Pancreas (tissue), 10 donors: ENCODE results near the gene PNPLA1. TPM values are rescaled to one million over a fixed set of nuclear protein-coding genes. Genes with fewer than 3 reads are reported as not detected.

Source experiments
- ATAC-seq, 4 donors: fragments of 200-7000 bp; cut with Tn5 transposase; one replicate each; pipeline versions ENCODE4 v1.8.0 to v1.9.1; 2020; ENCODE audit warnings: mild to moderate bottlenecking in 4 of 4, moderate library complexity in 4 of 4
- DNase-seq, 6 donors: peaks; one replicate each; pipeline ENCODE4 v3.0.0-alpha.2; 2020
- FAIRE-seq: peaks from 2 replicates; lab custom pipeline; 2012; peaks lifted over from hg19 to GRCh38; lab: Jason Lieb, UNC
- H3K27ac ChIP-seq, 4 donors: fragments of 200-600 bp; sonication (generic); 1 replicate in 3 of 4; 2 replicates in 1 of 4; pipeline versions ENCODE4 v1.5.0 to v1.8.0; 2020
- H3K27me3 ChIP-seq, 4 donors: fragments of 200-600 bp; one replicate each; pipeline ENCODE4 v1.8.0; 2021
- H3K36me3 ChIP-seq, 3 donors: fragments of 200-600 bp; sonication (generic) in 1 of 3; one replicate each; pipeline versions ENCODE4 v1.5.0 to v1.8.0; 2020 to 2021
- H3K4me1 ChIP-seq, 3 donors: fragments of 200-600 bp; one replicate each; pipeline ENCODE4 v1.8.0; 2021
- H3K4me3 ChIP-seq, 4 donors: fragments of 200-600 bp; sonication (generic) in 2 of 4; one replicate each; pipeline versions ENCODE4 v1.5.0 to v1.8.0; 2020 to 2021
- H3K9me3 ChIP-seq, 4 donors: fragments of 200-600 bp; one replicate each; pipeline ENCODE4 v1.8.0; 2021
- CTCF ChIP-seq, 4 donors: fragments of 200-600 bp; sonication (generic) in 3 of 4; IDR thresholded peaks; one replicate each; pipeline versions ENCODE4 v1.5.0 to v1.8.0; 2021; ENCODE audit warnings: antibody characterized with exemption in 4 of 4
- WGBS, 2 donors: extraction: QIAGEN DNeasy Blood & Tissue Kit; methylation state at CpG; one replicate each; pipeline ENCODE4 v1.1.7; 2013; 5-methylcytosine and 5-hydroxymethylcytosine counted together
- intact Hi-C, 3 donors: fragments of 100-400 bp; cut with DNase I; formaldehyde crosslinking; loops; one replicate each; pipeline versions ENCODE4 v1.11.1 to v1.14.2; 2022
- polyA plus RNA-seq, 2 donors: library from polyadenylated mRNA; stranded (reverse); fragments of 200-250 nt; gene quantifications; one replicate each; pipeline ENCODE4 v1.2.3, GENCODE V29; 2013
- total RNA-seq, 6 donors: library from RNA; stranded (reverse); fragmentation: NEBNext Ultra II Directional in 4 of 6; extraction: Animal tissue kit (Norgen Biotek cat#: 25700) in 4 of 6; gene quantifications; one replicate each; pipeline versions ENCODE4 v1.2.1 to v1.2.4, GENCODE V29; 2021 to 2023
- donor health status: healthy with polysubstance abuse.
- donor health status: DM: no; HTN: no; CAD: no; lungs with moderate emphysema.
- donor health status: DM: no; HTN: no; CAD: no.
- donor health status: control.
- donor health status: control.
- donor health status: Bipolar disorder and iron deficiency.
- donor health status: DM: yes; HTN: yes; CAD: no.
- donor health status: DM: no; HTN: no; CAD: no.
- donor health status: DM: no; HTN: no; CAD: no.
- donor health status: DM: yes; HTN: yes; CAD: no.

PNPLA1 gene
- total and polyA plus RNA-seq, 8 donors = 0.12 TPM; not detected in 7

- Histone ChIP-seq H3K4me1 (peaks cover 0 to 17% (median 16%) of the 10 kb centered on the region in 3 donors), H3K4me3 (peak overlapping the region in 1 of 4 donors; percentile 33), H3K27ac (peak overlapping the region in 2 of 4 donors; percentile 50 to 86), H3K27me3 (no peaks in the 10 kb centered on the region), H3K36me3 (no peaks in the 10 kb centered on the region), H3K9me3 (no peaks in the 10 kb centered on the region)
- FAIRE-seq (no peak), DNase-seq (no peak), ATAC-seq (peak in 2 of 4 donors; percentile 4)
- TF ChIP-seq CTCF (IDR thresholded peaks at IDR 0.05) = no peak
- intact Hi-C loops = no loop called here
- WGBS, 2 donors = 87% methylated on average over 20 of the region's 20 CpGs
Measured at GRCh38 chr6:36333931-36334725, 64.3 kb downstream of the PNPLA1 start.

- peak overlapping the region in 2 of 4 donors; percentile 50 to 86 for H3K27ac ChIP-seq
- DNase-seq = peak in 3 of 6 donors; percentile 34 to 47 (median 43)
Measured at GRCh38 chr6:36334832-36335459, 65.1 kb downstream of the PNPLA1 start.

GRCh38 chr6:36335465-36336207 lies 65.8 kb downstream of the PNPLA1 start:
- 63 to 65% methylated on average over 14 of the region's 14 CpGs for WGBS, 2 donors
- Histone ChIP-seq H3K9me3 (no peaks in the 10 kb centered on the region), H3K27ac (peak overlapping the region in 2 of 4 donors; percentile 50 to 86), H3K4me1 (peaks cover 0 to 17% (median 16%) of the 10 kb centered on the region in 3 donors), H3K36me3 (no peaks in the 10 kb centered on the region), H3K4me3 (peak overlapping the region in 2 of 4 donors; percentile 6 to 33), H3K27me3 (no peaks in the 10 kb centered on the region)
- ATAC-seq = peak in 3 of 4 donors; percentile 1 to 3 (median 1)
- intact Hi-C loops = no loop called here
- TF ChIP-seq CTCF (IDR thresholded peaks at IDR 0.05) = no peak
- DNase-seq = no peak
- no peak for FAIRE-seq

More at GRCh38 chr6:36334832-36335459, 65.1 kb downstream of the PNPLA1 start:
- Histone ChIP-seq H3K4me1 (peaks cover 0 to 17% (median 16%) of the 10 kb centered on the region in 3 donors), H3K9me3 (no peaks in the 10 kb centered on the region), H3K4me3 (peak overlapping the region in 2 of 4 donors; percentile 6 to 33), H3K27me3 (no peaks in the 10 kb centered on the region), H3K36me3 (no peaks in the 10 kb centered on the region)
- peak; percentile 72 to 88 (median 78) for ATAC-seq
- WGBS, 2 donors = 34 to 37% methylated on average over 14 of the region's 14 CpGs
- TF ChIP-seq CTCF (IDR thresholded peaks at IDR 0.05) = no peak
- no peak for FAIRE-seq
- intact Hi-C loops = no loop called here

GRCh38 chr6:36336208-36336710 lies 66.4 kb downstream of the PNPLA1 start:
- peak overlapping the region in 2 of 4 donors; percentile 50 to 86 for H3K27ac ChIP-seq
- FAIRE-seq = no peak
- WGBS, 2 donors = 75 to 76% methylated on average over 5 of the region's 5 CpGs

More at GRCh38 chr6:36336208-36336710, 66.4 kb downstream of the PNPLA1 start:
- Histone ChIP-seq H3K9me3 (no peaks in the 10 kb centered on the region), H3K36me3 (no peaks in the 10 kb centered on the region), H3K4me1 (peaks cover 0 to 17% (median 16%) of the 10 kb centered on the region in 3 donors), H3K27me3 (no peaks in the 10 kb centered on the region), H3K4me3 (peak overlapping the region in 2 of 4 donors; percentile 6 to 33)
- TF ChIP-seq CTCF (IDR thresholded peaks at IDR 0.05) = no peak
- ATAC-seq = no peak
- DNase-seq = no peak
- intact Hi-C loops = no loop called here
